ENCODE data around the gene UBQLN1.

GRCh38 chr9:83636813-83637212, 70.9 kb downstream of the UBQLN1 start:
- TF ChIP-seq YY1 (IDR thresholded peaks at IDR 0.05; ENCODE audit: insufficient read depth, insufficient read length) (no peak), SUZ12 (IDR thresholded peaks at IDR 0.05; ENCODE audit: extremely low read depth, insufficient read depth, insufficient read length) (no peak)

All from NT2/D1 (cell line).